MM.1S (cell line): ENCODE measurements around the gene NR6A1.

ENCODE experiments used
- DNase-seq: peaks from one replicate; pipeline ENCODE4 v3.0.0-alpha.2; 2015
- H2AFZ ChIP-seq: fragments of 300-600 bp; sonication (generic); 2 replicates; pipeline ENCODE4 v1.6.0; 2016; ENCODE audit warnings: antibody characterized with exemption, low read length
- H3F3A ChIP-seq: fragments of 300-600 bp; sonication (generic); 2 replicates; pipeline ENCODE4 v1.6.1; 2016; ENCODE audit warnings: mild to moderate bottlenecking, antibody characterized with exemption, low read length, moderate library complexity, mixed read lengths; ENCODE audit not compliant: insufficient read depth
- H3K27ac ChIP-seq: fragments of 300-600 bp; sonication (generic); 2 replicates; pipeline ENCODE4 v1.5.1; 2016; ENCODE audit warnings: mild to moderate bottlenecking, low read length
- H3K27me3 ChIP-seq: fragments of 300-600 bp; sonication (generic); replicated peaks from 2 replicates; pipeline ENCODE4 v1.6.0; 2016; ENCODE audit warnings: low read length; ENCODE audit not compliant: insufficient read depth
- H3K36me3 ChIP-seq: fragments of 300-600 bp; sonication (generic); replicated peaks from 2 replicates; pipeline ENCODE4 v1.6.1; 2016; ENCODE audit warnings: mild to moderate bottlenecking, low read length, mixed read lengths; ENCODE audit not compliant: insufficient read depth
- H3K4me1 ChIP-seq: fragments of 300-600 bp; sonication (generic); 2 replicates; pipeline ENCODE4 v1.6.1; 2016; ENCODE audit warnings: low read length, mixed read lengths
- H3K4me2 ChIP-seq: fragments of 300-600 bp; sonication (generic); 2 replicates; pipeline ENCODE4 v1.6.0; 2016; ENCODE audit warnings: low read depth, low read length
- H3K4me3 ChIP-seq: fragments of 300-600 bp; sonication (generic); 2 replicates; pipeline ENCODE4 v1.5.1; 2016; ENCODE audit warnings: low read length, mixed read lengths
- H3K79me2 ChIP-seq: fragments of 300-600 bp; sonication (generic); 2 replicates; pipeline ENCODE4 v1.6.1; 2016; ENCODE audit warnings: mixed run types, low read length, mixed read lengths
- H3K9ac ChIP-seq: fragments of 300-600 bp; sonication (generic); 2 replicates; pipeline ENCODE4 v1.6.1; 2016; ENCODE audit warnings: low read length, mixed read lengths
- H3K9me2 ChIP-seq: fragments of 300-600 bp; sonication (generic); replicated peaks from 2 replicates; pipeline ENCODE4 v1.6.1; 2016; ENCODE audit warnings: mild to moderate bottlenecking, low read length, mixed read lengths; ENCODE audit not compliant: insufficient read depth
- H3K9me3 ChIP-seq: fragments of 300-600 bp; sonication (generic); replicated peaks from 2 replicates; pipeline ENCODE4 v1.6.1; 2016; ENCODE audit warnings: mild to moderate bottlenecking, low read length, mixed read lengths; ENCODE audit not compliant: insufficient read depth
- H4K20me1 ChIP-seq: fragments of 300-600 bp; sonication (generic); 2 replicates; pipeline ENCODE4 v1.6.1; 2016; ENCODE audit warnings: mild to moderate bottlenecking, low read length, moderate library complexity, mixed read lengths; ENCODE audit not compliant: insufficient read depth
- CTCF ChIP-seq: fragments of 300-600 bp; sonication (generic); IDR thresholded peaks from 2 replicates; pipeline ENCODE4 v1.5.1; 2016; ENCODE audit warnings: antibody characterized with exemption, low read length, mixed read lengths
- EZH2 ChIP-seq: fragments of 300-600 bp; sonication (generic); optimal IDR thresholded peaks from 2 replicates; pipeline ENCODE3; 2017; ENCODE audit warnings: low read depth, mild to moderate bottlenecking, antibody characterized with exemption, low read length, mixed read lengths
- EZH2phosphoT487 ChIP-seq: fragments of 300-600 bp; sonication (generic); IDR thresholded peaks from 2 replicates; pipeline ENCODE4 v1.6.1; 2018; ENCODE audit warnings: antibody characterized with exemption, low read length

The NR6A1 gene

GRCh38 chr9:124758061-124758460 lies 13.1 kb downstream of the NR6A1 start:
- Histone ChIP-seq H3K4me1 (no peaks in the 10 kb centered on the region), H3F3A (no peaks in the 10 kb centered on the region), H3K36me3 (no peaks in the 10 kb centered on the region), H4K20me1 (no peaks in the 10 kb centered on the region), H3K9me2 (no peaks in the 10 kb centered on the region), H3K9me3 (no peaks in the 10 kb centered on the region), H2AFZ (no peak overlapping the region), H3K27ac (no peak overlapping the region), H3K79me2 (no peaks in the 10 kb centered on the region), H3K4me2 (no peak overlapping the region), H3K27me3 (no peaks in the 10 kb centered on the region), H3K4me3 (no peak overlapping the region), H3K9ac (no peak overlapping the region)
- TF ChIP-seq EZH2 (no peak), CTCF (no peak), EZH2phosphoT487 (no peak)
- DNase-seq = no peak

GRCh38 chr9:124757616-124758015 lies 13.5 kb downstream of the NR6A1 start:
- H3K4me3 ChIP-seq = no peak overlapping the region
- H3K79me2 ChIP-seq = no peaks in the 10 kb centered on the region
- no peaks in the 10 kb centered on the region for H4K20me1 ChIP-seq
- H3K27me3 ChIP-seq = no peaks in the 10 kb centered on the region
- no peak for DNase-seq
- no peak overlapping the region for H3K9ac ChIP-seq
- no peaks in the 10 kb centered on the region for H3F3A ChIP-seq
- H3K4me1 ChIP-seq = no peaks in the 10 kb centered on the region
- no peaks in the 10 kb centered on the region for H3K36me3 ChIP-seq
- no peak overlapping the region for H2AFZ ChIP-seq
- TF ChIP-seq EZH2 = no peak
- no peak for TF ChIP-seq CTCF
- TF ChIP-seq EZH2phosphoT487 = no peak
- H3K4me2 ChIP-seq = no peak overlapping the region
- H3K9me3 ChIP-seq = no peaks in the 10 kb centered on the region
- no peak overlapping the region for H3K27ac ChIP-seq
- H3K9me2 ChIP-seq = no peaks in the 10 kb centered on the region

- no peak for DNase-seq
- no peaks in the 10 kb centered on the region for H3K9me2 ChIP-seq
- no peaks in the 10 kb centered on the region for H3K36me3 ChIP-seq
- no peak overlapping the region for H3K4me2 ChIP-seq
- H3K27ac ChIP-seq = no peak overlapping the region
- H3K27me3 ChIP-seq = no peaks in the 10 kb centered on the region
- TF ChIP-seq EZH2 (no peak), CTCF (no peak), EZH2phosphoT487 (no peak)
- no peak overlapping the region for H2AFZ ChIP-seq
- H3K9ac ChIP-seq = no peak overlapping the region
- H3K4me1 ChIP-seq = no peaks in the 10 kb centered on the region
- no peaks in the 10 kb centered on the region for H3K79me2 ChIP-seq
- no peak overlapping the region for H3K4me3 ChIP-seq
- no peaks in the 10 kb centered on the region for H3K9me3 ChIP-seq
- H4K20me1 ChIP-seq = no peaks in the 10 kb centered on the region
- H3F3A ChIP-seq = no peaks in the 10 kb centered on the region
Observed at GRCh38 chr9:124756011-124756410, 15.1 kb downstream of the NR6A1 start.
